GM19099 (cell line): ENCODE measurements around the gene MRPL42.

Source experiments
- POLR2A ChIP-seq: IDR thresholded peaks from 3 replicates; pipeline ENCODE4 v1.6.1; 2011; ENCODE audit warnings: low read depth; ENCODE audit not compliant: insufficient read length; ENCODE audit errors: extremely low read depth

The MRPL42 gene

DNA sequence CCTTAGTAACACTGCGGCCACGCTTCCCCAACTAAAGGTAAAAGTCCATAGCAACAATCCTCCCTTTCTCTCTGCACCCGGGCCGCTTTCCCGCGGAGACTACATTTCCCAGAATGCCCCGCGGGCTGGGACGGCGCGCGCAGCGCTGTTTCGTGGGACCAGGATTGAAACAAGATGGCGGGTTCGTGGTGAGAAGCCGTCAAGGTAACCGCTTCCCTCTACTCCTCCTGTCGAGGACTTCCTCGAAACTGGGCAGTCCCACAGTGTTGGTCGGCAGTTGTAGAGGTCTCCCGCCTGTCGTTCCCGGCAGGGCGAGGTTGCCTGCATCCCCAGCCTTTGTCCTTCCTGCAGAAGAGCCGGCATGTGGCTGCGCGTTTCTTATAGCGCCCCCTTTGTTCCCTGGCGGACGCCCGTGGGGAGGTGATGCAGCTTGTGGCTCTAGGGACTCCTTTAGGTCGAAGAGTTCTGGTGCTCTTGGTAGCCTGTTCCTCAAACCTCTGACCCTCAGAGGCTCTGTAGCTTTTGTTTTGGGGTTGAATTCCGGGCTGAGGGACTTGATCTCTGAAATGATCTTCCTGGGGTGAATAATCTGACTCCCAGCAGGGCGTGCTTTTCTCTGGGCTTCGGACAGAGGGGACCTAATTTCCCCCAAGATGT lies at the start of gene MRPL42:
Gene MRPL42, plus strand, starts transcription at position 164 of the 657 bp plus-strand sequence. CDS start 1,772 bp downstream, outside the sequence.
- TF ChIP-seq POLR2A = peak; percentile 86

DNA sequence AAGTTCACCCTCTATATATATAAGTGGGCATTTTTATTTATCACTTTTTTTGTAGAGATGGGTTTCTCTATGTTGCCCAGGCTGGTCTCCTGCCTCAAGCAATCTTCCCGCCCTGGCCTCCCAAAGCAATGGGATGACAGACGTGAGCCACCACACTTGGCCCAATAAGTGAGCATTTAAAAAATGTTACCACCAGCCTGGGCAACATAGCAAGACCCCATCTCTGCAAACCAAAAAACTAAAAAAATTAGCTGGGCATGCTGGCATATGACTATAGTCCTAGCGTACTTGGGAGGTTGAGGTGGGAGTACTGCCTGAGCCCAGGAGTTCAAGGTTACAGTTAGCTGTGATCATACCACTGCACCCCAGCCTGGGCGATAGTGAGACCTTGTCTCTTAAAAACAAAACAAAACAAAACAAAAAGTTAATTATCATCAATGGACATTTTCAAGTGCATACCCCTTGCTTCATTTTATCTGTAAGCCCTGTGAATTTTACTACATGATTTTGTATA lies 49.3 kb upstream of the MRPL42 start:
- TF ChIP-seq POLR2A = no peak

DNA sequence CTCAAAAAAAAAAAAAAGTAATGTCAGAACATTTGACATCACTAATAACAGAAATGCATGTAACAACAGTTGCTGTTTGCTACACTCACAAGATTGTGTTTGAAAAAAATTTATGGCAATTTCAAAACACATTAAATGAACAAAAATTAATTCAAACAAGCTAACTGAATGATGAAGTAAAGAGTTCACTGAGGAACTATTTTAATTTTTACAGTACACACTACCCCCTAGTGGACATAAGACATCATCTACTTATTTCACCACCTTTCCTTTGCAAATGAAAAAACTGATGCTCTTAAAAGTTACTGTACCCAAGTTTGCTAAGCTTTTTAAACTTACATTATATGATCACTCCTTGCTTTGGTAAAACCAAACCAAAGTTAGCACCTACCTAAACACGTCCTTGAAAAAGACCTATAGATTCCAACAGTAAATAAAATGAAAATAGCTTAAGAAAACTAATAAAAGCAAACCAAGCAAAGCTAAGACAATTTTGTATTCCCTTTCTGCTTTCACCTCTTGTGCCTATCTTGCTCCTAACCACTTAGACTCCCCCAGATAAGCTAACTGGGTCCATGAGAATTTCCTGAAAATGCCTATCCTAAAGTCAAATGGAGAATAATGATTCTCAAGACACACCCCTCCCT lies 47.8 kb upstream of the MRPL42 start:
- TF ChIP-seq POLR2A = no peak

- TF ChIP-seq POLR2A = no peak
Observed at GRCh38 chr12:93422050-93422449, 45.3 kb upstream of the MRPL42 start.

DNA sequence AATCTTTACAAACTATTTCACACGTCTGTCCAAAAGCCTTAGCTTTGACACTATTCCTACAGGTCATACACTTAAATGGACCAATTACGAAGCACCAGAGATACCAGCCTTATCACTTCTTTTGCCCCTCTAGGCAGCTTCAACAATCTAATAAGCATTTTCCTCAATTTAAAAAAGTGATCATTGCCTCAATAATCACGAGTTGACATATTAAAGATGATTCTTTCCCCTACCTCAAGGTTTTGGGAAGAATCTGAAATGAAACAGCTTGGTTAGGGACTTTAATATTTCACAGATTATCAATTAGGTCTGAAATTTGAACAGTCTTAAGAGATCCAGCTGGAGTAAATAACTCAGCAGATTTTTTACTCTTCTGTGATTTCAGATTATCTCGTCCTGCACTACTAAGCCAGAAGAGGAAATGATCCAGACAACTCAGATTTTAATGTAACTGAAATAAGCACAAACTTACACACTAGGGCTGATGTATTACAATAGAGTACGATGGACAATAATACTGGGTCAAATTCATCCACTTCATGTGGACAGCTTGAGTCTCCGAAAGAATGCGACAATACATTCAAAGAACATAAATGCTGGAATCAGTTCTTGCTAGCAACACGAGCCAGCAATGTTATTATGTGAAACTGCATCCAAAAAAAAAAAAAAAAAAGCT lies 41.4 kb upstream of the MRPL42 start:
- no peak for TF ChIP-seq POLR2A

GRCh38 chr12:93426412-93426805 lies 40.9 kb upstream of the MRPL42 start:
- no peak for TF ChIP-seq POLR2A

GRCh38 chr12:93427779-93428564 lies 39.3 kb upstream of the MRPL42 start:
- TF ChIP-seq POLR2A = no peak

GRCh38 chr12:93429448-93429847 lies 37.9 kb upstream of the MRPL42 start:
- TF ChIP-seq POLR2A = no peak

DNA sequence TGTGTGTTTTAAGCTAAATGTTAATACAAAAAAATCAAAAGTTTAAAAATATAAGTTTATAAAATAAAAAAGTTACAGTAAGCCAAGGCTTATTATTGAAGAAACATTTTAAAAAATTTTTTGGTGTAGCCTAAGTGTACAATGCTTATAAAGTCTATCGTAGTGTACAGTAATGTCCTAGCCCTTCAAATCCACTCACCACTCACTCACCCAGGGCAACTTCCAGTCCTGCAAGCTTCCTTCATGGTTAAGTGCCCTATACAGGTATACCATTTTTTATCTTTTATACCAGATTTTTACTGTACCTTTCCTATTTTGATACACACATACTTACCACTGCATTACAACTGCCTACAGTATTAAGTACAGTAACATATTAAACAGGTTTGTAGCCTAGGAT lies 37.5 kb upstream of the MRPL42 start:
- no peak for TF ChIP-seq POLR2A

DNA sequence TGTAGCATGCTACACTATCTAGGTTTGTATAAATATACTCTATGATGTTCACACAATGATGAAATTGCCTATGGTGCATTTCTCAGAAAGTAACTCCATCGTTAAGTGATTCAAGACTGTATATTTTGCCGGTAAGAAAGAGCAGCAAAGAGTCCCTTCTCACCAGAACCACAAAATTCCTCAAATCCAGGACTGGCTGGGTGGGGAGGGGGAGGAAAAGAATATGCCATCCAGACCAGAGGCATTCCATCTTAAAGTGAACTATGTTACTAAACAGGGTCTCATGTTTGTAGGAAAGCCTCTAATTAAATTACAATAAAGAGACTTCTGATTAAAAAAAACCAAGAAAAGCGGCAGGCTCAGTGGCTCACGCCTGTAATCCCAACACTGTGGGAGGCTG lies 37.0 kb upstream of the MRPL42 start:
- TF ChIP-seq POLR2A = no peak

DNA sequence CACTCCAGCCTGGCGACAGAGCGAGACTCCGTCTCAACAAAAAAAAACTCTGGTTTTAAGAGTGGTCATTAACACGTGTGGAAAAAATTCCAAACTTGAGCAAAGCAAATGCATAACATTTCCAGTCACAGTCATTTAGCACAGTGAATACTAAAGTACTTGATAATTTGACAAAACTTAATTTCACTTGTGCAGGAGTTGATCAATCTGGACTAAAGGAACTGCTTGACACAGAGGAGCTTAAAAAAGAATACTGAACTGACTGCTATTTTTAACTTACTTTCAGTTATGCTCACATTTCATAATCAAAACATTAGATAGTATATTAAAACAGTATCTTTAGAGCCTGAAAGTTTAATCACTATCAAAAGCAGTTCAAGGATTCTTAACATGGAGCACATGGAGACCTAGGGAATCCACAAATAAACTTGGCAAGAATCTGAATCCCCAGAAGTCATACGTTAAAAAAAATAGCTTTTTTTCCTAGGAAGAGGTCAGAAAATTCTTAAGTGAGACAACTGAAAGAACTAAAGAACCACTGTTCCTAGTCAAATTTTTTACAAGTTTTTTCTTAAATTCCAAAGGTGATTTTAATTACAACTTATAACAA lies 33.0 kb upstream of the MRPL42 start:
- no peak for TF ChIP-seq POLR2A

DNA sequence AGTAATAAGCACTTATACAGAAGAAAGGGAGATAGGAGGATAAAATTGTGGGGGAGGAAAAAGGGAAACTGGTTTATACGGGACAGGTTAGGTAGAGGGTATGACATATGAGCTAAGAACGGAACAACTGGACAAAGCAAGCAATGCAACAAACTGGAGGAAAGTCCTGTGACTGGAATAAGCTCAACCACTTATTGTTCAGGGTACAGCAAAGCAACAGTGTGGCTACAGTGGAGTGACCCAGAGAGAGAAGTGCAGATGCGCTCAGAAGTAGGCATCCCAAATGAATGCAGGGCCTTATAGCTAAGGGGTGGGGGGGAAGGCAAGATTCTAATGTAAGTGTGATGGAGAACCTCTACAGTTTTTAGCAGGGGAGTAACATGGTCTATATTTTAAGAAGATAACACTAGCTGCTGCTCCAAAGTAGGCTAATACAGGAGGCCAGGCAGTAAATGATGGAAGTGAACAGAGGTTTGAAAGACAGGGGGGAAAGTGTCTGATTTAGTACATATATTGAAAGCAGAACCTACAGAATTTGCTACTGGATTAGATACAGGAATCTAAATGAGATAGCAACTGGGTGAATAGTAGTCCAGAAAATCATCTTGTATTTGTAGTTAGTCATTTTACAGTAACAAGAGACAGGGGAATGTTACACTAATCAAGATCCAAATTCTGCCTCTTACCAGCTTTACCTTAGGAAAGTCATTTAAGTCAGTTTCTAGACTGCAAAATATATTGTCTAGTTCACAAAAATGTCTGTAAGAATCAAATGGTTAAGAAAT lies 28.9 kb upstream of the MRPL42 start:
- no peak for TF ChIP-seq POLR2A

GRCh38 chr12:93440043-93440835 lies 27.1 kb upstream of the MRPL42 start:
- TF ChIP-seq POLR2A = no peak

GRCh38 chr12:93441081-93441616 lies 26.2 kb upstream of the MRPL42 start:
- peak; percentile 22 for TF ChIP-seq POLR2A
